Brain microvascular endothelial cell (primary cell): ENCODE measurements around the gene OTOA.

Experiments used
- DNase-seq: peaks from one replicate; pipeline ENCODE4 v3.0.0-alpha.2; 2020
- H3K27ac ChIP-seq: fragments of 250-450 bp; sonication (Bioruptor Pico); 2 replicates; pipeline ENCODE4 v1.5.1; 2020; ENCODE audit warnings: mild to moderate bottlenecking, moderate library complexity
- H3K27me3 ChIP-seq: fragments of 250-450 bp; sonication (Bioruptor Pico); replicated peaks from 2 replicates; pipeline ENCODE4 v1.5.1; 2020; ENCODE audit warnings: mild to moderate bottlenecking
- H3K36me3 ChIP-seq: fragments of 250-450 bp; sonication (Bioruptor Pico); replicated peaks from 2 replicates; pipeline ENCODE4 v1.5.1; 2020; ENCODE audit warnings: mild to moderate bottlenecking
- H3K4me3 ChIP-seq: 2 replicates; pipeline ENCODE4 v1.5.1; 2011; ENCODE audit warnings: low read depth, mild to moderate bottlenecking, control low read depth, low read length, moderate library complexity
- CTCF ChIP-seq: IDR thresholded peaks from 2 replicates; pipeline ENCODE4 v1.5.1; 2011; ENCODE audit warnings: low read depth, mild to moderate bottlenecking, moderate library complexity, low read length, control low read depth, inconsistent platforms; ENCODE audit errors: missing control alignments
- in situ Hi-C: cut with HindIII; loops from 2 replicates; pipeline ENCODE4 v1.10.0; 2017; ENCODE audit warnings: low sequenced_read_pairs, low pct_ligation_motif_present

The OTOA gene

GRCh38 chr16:21663889-21664647, at the start of gene OTOA:
TSS of gene OTOA (plus strand) at chr16:21663968. CDS start at chr16:21678515, 14,547 bp downstream.
- TF ChIP-seq CTCF: no peak
- in situ Hi-C loops: no loop called here
- Histone ChIP-seq H3K27me3 (no peaks in the 10 kb centered on the region), H3K4me3 (no peak within 1 kb of the TSS), H3K27ac (no peak within 1 kb of the TSS), H3K36me3 (no peaks in the 10 kb centered on the region)
- DNase-seq: no peak

GRCh38 chr16:21614896-21615295, 48.9 kb upstream of the OTOA start:
- Histone ChIP-seq H3K36me3 (no peaks in the 10 kb centered on the region), H3K27me3 (no peaks in the 10 kb centered on the region), H3K27ac (no peak overlapping the region), H3K4me3 (no peak overlapping the region)
- TF ChIP-seq CTCF: peak; percentile 20
- DNase-seq: no peak
- in situ Hi-C loops: no loop called here

GRCh38 chr16:21617607-21618006, 46.2 kb upstream of the OTOA start:
- Histone ChIP-seq H3K36me3 (no peaks in the 10 kb centered on the region), H3K27me3 (no peaks in the 10 kb centered on the region), H3K27ac (no peak overlapping the region), H3K4me3 (no peak overlapping the region)
- TF ChIP-seq CTCF: no peak
- in situ Hi-C loops: no loop called here
- no peak for DNase-seq

GRCh38 chr16:21618281-21618680, 45.5 kb upstream of the OTOA start:
- no peaks in the 10 kb centered on the region for H3K36me3 ChIP-seq
- no peak for TF ChIP-seq CTCF
- no peak overlapping the region for H3K27ac ChIP-seq
- H3K4me3 ChIP-seq: no peak overlapping the region
- DNase-seq: no peak
- no peaks in the 10 kb centered on the region for H3K27me3 ChIP-seq
- in situ Hi-C loops: no loop called here

- in situ Hi-C loops: no loop called here
- no peak for TF ChIP-seq CTCF
- no peak overlapping the region for H3K27ac ChIP-seq
These were observed 43.9 kb upstream of the OTOA start for GRCh38 chr16:21619765-21620425.

More at GRCh38 chr16:21619765-21620425, 43.9 kb upstream of the OTOA start:
- Histone ChIP-seq H3K4me3 (no peak overlapping the region), H3K27me3 (no peaks in the 10 kb centered on the region), H3K36me3 (peaks cover under 1% of the 10 kb centered on the region)
- no peak for DNase-seq
